PC-3 (cell line): Measurements from ENCODE around the gene KIF9. TPM values are rescaled to one million over a fixed set of nuclear protein-coding genes. Genes with fewer than 3 reads are reported as not detected.

Experiments
- ATAC-seq: fragments of 200-7000 bp; cut with Tn5 transposase; 2 replicates; pipeline ENCODE4 v1.9.1; 2020; ENCODE audit warnings: mild to moderate bottlenecking, moderate library complexity
- BruUV-seq: library from RNA; stranded (reverse); fragments of 400-500 nt; replicated peaks from 2 replicates; lab custom pipeline; 2021; lab: Mats Ljungman, UMichigan
- CTCF ChIA-PET: fragments of 300-600 bp; sonication (Branson Sonifier 250); formaldehyde crosslinking; loops from one replicate; lab custom pipeline; 2022; ENCODE audit warnings: antibody characterized with exemption; lab: Charles Lee
- POLR2A ChIA-PET: fragments of 300-600 bp; sonication (Branson Sonifier 250); formaldehyde crosslinking; loops from one replicate; lab custom pipeline; 2022; ENCODE audit warnings: antibody characterized with exemption; ENCODE audit not compliant: unreplicated experiment; lab: Charles Lee
- DNase-seq: peaks from one replicate; pipeline ENCODE4 v3.0.0-alpha.2; 2015
- H2AFZ ChIP-seq: fragments of 300-600 bp; sonication (generic); 2 replicates; pipeline ENCODE4 v1.6.0; 2016; ENCODE audit warnings: antibody characterized with exemption, low read length
- H3F3A ChIP-seq: fragments of 300-600 bp; sonication (generic); one replicate; pipeline ENCODE4 v1.6.0; 2017; ENCODE audit warnings: antibody characterized with exemption, low read length, control low read depth, mild to moderate bottlenecking; ENCODE audit not compliant: unreplicated experiment
- H3K27ac ChIP-seq: fragments of 300-600 bp; sonication (generic); 2 replicates; pipeline ENCODE4 v1.5.1; 2016; ENCODE audit warnings: mild to moderate bottlenecking, low read length
- H3K27me3 ChIP-seq: fragments of 300-600 bp; sonication (generic); 2 replicates; pipeline ENCODE4 v1.6.1; 2016; ENCODE audit warnings: low read length, mixed read lengths
- H3K36me3 ChIP-seq: fragments of 300-600 bp; sonication (generic); 2 replicates; pipeline ENCODE4 v1.6.1; 2016; ENCODE audit warnings: low read depth, mixed run types, low read length, mixed read lengths
- H3K4me1 ChIP-seq: fragments of 300-600 bp; sonication (generic); 2 replicates; pipeline ENCODE4 v1.5.1; 2016; ENCODE audit warnings: low read length; ENCODE audit not compliant: insufficient read depth
- H3K4me2 ChIP-seq: fragments of 300-600 bp; sonication (generic); 2 replicates; pipeline ENCODE4 v1.6.0; 2016; ENCODE audit warnings: low read length
- H3K4me3 ChIP-seq: fragments of 300-600 bp; sonication (generic); 2 replicates; pipeline ENCODE4 v1.5.1; 2016; ENCODE audit warnings: mild to moderate bottlenecking, low read length, mixed read lengths
- H3K79me2 ChIP-seq: fragments of 300-600 bp; sonication (generic); 2 replicates; pipeline ENCODE4 v1.6.1; 2017; ENCODE audit warnings: low read length, mixed read lengths
- H3K9ac ChIP-seq: fragments of 300-600 bp; sonication (generic); 2 replicates; pipeline ENCODE4 v1.6.0; 2016; ENCODE audit warnings: mild to moderate bottlenecking, low read length
- H3K9me2 ChIP-seq: fragments of 300-600 bp; sonication (generic); replicated peaks from 2 replicates; pipeline ENCODE4 v1.6.1; 2016; ENCODE audit warnings: mixed run types, low read length, mixed read lengths
- H3K9me3 ChIP-seq: fragments of 300-600 bp; sonication (generic); 2 replicates; pipeline ENCODE4 v1.6.1; 2016; ENCODE audit warnings: low read length, mixed read lengths
- H4K20me1 ChIP-seq: fragments of 300-600 bp; sonication (generic); 2 replicates; pipeline ENCODE4 v1.6.1; 2016; ENCODE audit warnings: low read length, mixed read lengths
- EZH2 ChIP-seq: fragments of 300-600 bp; sonication (generic); IDR thresholded peaks from one replicate; pipeline ENCODE4 v1.6.1; 2017; ENCODE audit warnings: antibody characterized with exemption, mild to moderate bottlenecking, low read length; ENCODE audit not compliant: unreplicated experiment
- EZH2phosphoT487 ChIP-seq: fragments of 300-600 bp; sonication (generic); IDR thresholded peaks from 2 replicates; pipeline ENCODE4 v1.6.1; 2018; ENCODE audit warnings: mild to moderate bottlenecking, antibody characterized with exemption, low read length, borderline replicate concordance
- intact Hi-C: fragments of 100-400 bp; cut with micrococcal nuclease; formaldehyde crosslinking; loops from 2 replicates; pipeline ENCODE4 v1.9.0; 2023
- total RNA-seq: library from RNA; depleted of rRNA; stranded (reverse); fragments of >200 nt; gene quantifications from 2 replicates; pipeline ENCODE4 v1.2.3, GENCODE V29; 2014
- TF ChIP-seq, protein P1 (sequence below): fragments of 300-600 bp; sonication (generic); conservative IDR thresholded peaks from 2 replicates; pipeline ENCODE4 v1.5.1; 2017; ENCODE audit warnings: antibody characterized with exemption, low read depth, mild to moderate bottlenecking, low read length

Gene KIF9
- total RNA-seq, 1 experiment from 2014 or later = 22.7 TPM

DNA sequence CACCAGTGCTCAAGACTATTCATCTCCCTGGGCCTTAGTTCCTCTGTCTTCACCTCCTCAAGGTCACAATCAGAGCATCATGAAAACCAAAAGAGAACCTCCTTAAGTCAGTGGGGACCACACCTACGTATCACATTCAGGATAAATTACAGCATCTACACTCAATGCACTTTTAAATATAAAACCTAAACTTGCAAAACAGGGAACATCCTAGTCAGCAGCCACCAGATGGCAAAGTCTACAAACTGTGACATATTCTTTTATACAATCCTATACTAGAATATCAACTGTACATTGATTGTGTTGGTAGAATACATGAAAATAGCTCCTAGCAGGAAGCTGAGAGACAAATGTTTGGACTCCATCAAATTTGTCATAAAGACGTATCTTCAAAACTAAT is 7.9 kb downstream of the KIF9 start:
- no peak for ATAC-seq
- no peaks in the 10 kb centered on the region for H3K27me3 ChIP-seq
- ChIA-PET POLR2A (no interaction called here), CTCF (no interaction called here)
- H3K36me3 ChIP-seq = peaks cover 9% of the 10 kb centered on the region; the same call in 1 of the 2 replicates
- no peaks in the 10 kb centered on the region for H3K79me2 ChIP-seq
- H3F3A ChIP-seq = no peaks in the 10 kb centered on the region
- TF ChIP-seq, protein P1, sequence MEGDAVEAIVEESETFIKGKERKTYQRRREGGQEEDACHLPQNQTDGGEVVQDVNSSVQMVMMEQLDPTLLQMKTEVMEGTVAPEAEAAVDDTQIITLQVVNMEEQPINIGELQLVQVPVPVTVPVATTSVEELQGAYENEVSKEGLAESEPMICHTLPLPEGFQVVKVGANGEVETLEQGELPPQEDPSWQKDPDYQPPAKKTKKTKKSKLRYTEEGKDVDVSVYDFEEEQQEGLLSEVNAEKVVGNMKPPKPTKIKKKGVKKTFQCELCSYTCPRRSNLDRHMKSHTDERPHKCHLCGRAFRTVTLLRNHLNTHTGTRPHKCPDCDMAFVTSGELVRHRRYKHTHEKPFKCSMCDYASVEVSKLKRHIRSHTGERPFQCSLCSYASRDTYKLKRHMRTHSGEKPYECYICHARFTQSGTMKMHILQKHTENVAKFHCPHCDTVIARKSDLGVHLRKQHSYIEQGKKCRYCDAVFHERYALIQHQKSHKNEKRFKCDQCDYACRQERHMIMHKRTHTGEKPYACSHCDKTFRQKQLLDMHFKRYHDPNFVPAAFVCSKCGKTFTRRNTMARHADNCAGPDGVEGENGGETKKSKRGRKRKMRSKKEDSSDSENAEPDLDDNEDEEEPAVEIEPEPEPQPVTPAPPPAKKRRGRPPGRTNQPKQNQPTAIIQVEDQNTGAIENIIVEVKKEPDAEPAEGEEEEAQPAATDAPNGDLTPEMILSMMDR = no peak; the same call in 1 of the 2 replicates
- no peak for TF ChIP-seq EZH2phosphoT487
- no peak for TF ChIP-seq EZH2
- H4K20me1 ChIP-seq = no peaks in the 10 kb centered on the region
- intact Hi-C loops = no loop called here
- H2AFZ ChIP-seq = no peak overlapping the region
- no peak for DNase-seq
- H3K4me1 ChIP-seq = no peaks in the 10 kb centered on the region
- no peak overlapping the region for H3K4me2 ChIP-seq
- H3K9ac ChIP-seq = no peak overlapping the region
- H3K4me3 ChIP-seq = no peak overlapping the region
- no peaks in the 10 kb centered on the region for H3K9me2 ChIP-seq
- H3K9me3 ChIP-seq = no peaks in the 10 kb centered on the region
- no peak overlapping the region for H3K27ac ChIP-seq
- BruUV-seq = no TSS peak

DNA sequence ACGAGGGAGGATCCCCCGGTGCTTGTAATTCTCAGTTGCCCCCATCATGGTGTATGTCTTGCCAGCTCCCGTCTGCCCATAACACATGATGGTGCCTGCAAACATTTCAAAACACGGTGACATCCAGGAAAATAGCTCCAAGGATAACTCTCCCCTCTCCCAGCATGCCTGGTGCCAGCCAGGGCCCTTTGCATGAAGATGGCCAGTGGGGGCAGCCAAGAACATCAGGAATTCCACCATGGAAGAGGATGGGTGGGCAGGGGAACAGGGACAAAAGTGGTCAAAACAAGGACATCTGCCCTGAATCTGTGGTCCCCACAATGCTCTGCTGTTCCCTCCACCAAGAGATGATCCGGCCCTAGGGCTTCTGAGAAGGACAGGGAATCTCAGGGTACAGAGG is 9.0 kb downstream of the KIF9 start:
- TF ChIP-seq EZH2 = no peak
- TF ChIP-seq, protein P1 = no peak; the same call in 1 of the 2 replicates
- no peak for TF ChIP-seq EZH2phosphoT487
- no peaks in the 10 kb centered on the region for H3K9me2 ChIP-seq
- no peak overlapping the region for H3K27ac ChIP-seq
- H3K79me2 ChIP-seq = no peaks in the 10 kb centered on the region
- no peak overlapping the region for H3K4me2 ChIP-seq
- intact Hi-C loops = no loop called here
- no peaks in the 10 kb centered on the region for H4K20me1 ChIP-seq
- peaks cover 9% of the 10 kb centered on the region; the same call in 1 of the 2 replicates for H3K36me3 ChIP-seq
- H3K27me3 ChIP-seq = no peaks in the 10 kb centered on the region
- H3F3A ChIP-seq = no peaks in the 10 kb centered on the region
- no peak for DNase-seq
- no peak for ATAC-seq
- ChIA-PET POLR2A (no interaction called here), CTCF (interaction anchor here (0.5 to 0.6 kb wide), 2 partner anchors 17 to 98 kb away, joined by 3 to 4 read pairs; no protein-coding TSS in a partner anchor)
- no peak overlapping the region for H3K4me3 ChIP-seq
- no peaks in the 10 kb centered on the region for H3K9me3 ChIP-seq
- no TSS peak for BruUV-seq
- no peak overlapping the region for H2AFZ ChIP-seq
- no peaks in the 10 kb centered on the region for H3K4me1 ChIP-seq
- H3K9ac ChIP-seq = no peak overlapping the region

DNA sequence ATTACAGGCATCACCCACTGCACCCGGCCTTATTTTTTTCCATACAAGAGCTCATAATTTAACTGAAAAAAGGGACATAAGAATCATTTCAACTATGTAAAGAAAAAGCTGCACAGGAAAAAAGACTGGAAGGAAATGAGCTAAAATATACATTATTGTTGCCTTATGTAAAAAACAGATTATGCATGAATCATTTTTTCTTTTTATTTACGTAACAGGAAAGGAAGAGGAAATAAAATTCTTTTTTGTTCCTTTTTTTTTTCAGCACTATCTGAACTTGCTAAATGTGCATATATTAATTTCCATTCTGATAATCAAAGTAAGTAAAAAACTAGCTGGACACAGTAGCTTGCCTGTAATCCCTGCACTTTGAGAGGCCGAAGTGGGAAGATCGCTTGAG is 12.1 kb downstream of the KIF9 start:
- ATAC-seq (no peak), DNase-seq (no peak)
- no peaks in the 10 kb centered on the region for H3F3A ChIP-seq
- TF ChIP-seq, protein P1 = no peak
- TF ChIP-seq EZH2 = no peak
- no peak for TF ChIP-seq EZH2phosphoT487
- intact Hi-C loops = no loop called here
- ChIA-PET POLR2A (interaction anchor here (0.6 to 0.7 kb wide), 3 partner anchors 11 to 43 kb away, joined by 3 to 22 read pairs (median 5); no protein-coding TSS in a partner anchor), CTCF (no interaction called here)
- H4K20me1 ChIP-seq = no peaks in the 10 kb centered on the region
- H3K4me2 ChIP-seq = no peak overlapping the region
- H3K9me3 ChIP-seq = no peaks in the 10 kb centered on the region
- peaks cover 10% of the 10 kb centered on the region; the same call in 1 of the 2 replicates for H3K4me1 ChIP-seq
- H2AFZ ChIP-seq = no peak overlapping the region
- peaks cover 6% of the 10 kb centered on the region; the same call in 1 of the 2 replicates for H3K36me3 ChIP-seq
- no peak overlapping the region for H3K9ac ChIP-seq
- no peaks in the 10 kb centered on the region for H3K9me2 ChIP-seq
- no peaks in the 10 kb centered on the region for H3K27me3 ChIP-seq
- BruUV-seq = no TSS peak
- no peaks in the 10 kb centered on the region for H3K79me2 ChIP-seq
- no peak overlapping the region for H3K27ac ChIP-seq
- no peak overlapping the region for H3K4me3 ChIP-seq
